SK-N-SH (cell line): ENCODE results near the gene PEX10. TPM values are rescaled to one million over a fixed set of nuclear protein-coding genes. Genes with fewer than 3 reads are reported as not detected.

ENCODE experiments used
- CTCF ChIA-PET: fragments of 300-600, 350-600 bp; formaldehyde crosslinking; extraction: SDS; loops from one replicate; lab custom pipeline; 2021; lab: Yijun Ruan, JAX
- POLR2A ChIA-PET: fragments of 350-600 bp; sonication (Branson Sonifier 250); formaldehyde crosslinking; extraction: SDS; loops from one replicate; lab custom pipeline; 2020; ENCODE audit warnings: antibody characterized with exemption, inconsistent platforms; lab: Yijun Ruan, JAX
- DNase-seq: peaks from one replicate; pipeline ENCODE4 v3.0.0; 2012
- H2AFZ ChIP-seq: fragments of 200-600 bp; sonication (generic); 2 replicates; pipeline ENCODE4 v1.8.1; 2016; ENCODE audit warnings: antibody characterized with exemption, mild to moderate bottlenecking, low read depth
- H3F3A ChIP-seq: fragments of 200-600 bp; sonication (generic); replicated peaks from 2 replicates; pipeline ENCODE3; 2016; ENCODE audit warnings: antibody characterized with exemption, mild to moderate bottlenecking; ENCODE audit not compliant: insufficient read depth
- H3K27ac ChIP-seq, 2 experiments: fragments of 200-500 bp in 1 of 2; fragments of 200-600 bp in 1 of 2; sonication (Bioruptor generic) in 1 of 2; sonication (generic), shearing (Covaris generic) in 1 of 2; 2 replicates each; pipeline versions ENCODE4 v1.5.1 to v1.6.1; 2014 to 2016; ENCODE audit warnings: low read depth in 2 of 2, inconsistent platforms in 1 of 2, low read length in 1 of 2, mild to moderate bottlenecking in 1 of 2, mixed read lengths in 1 of 2
- H3K27me3 ChIP-seq: fragments of 200-600 bp; sonication (generic), shearing (Covaris generic); 2 replicates; pipeline ENCODE4 v1.6.1; 2016; ENCODE audit warnings: mixed run types; ENCODE audit not compliant: insufficient read depth
- H3K36me3 ChIP-seq, 2 experiments: fragments of 200-500 bp in 1 of 2; fragments of 200-600 bp in 1 of 2; sonication (Bioruptor generic) in 1 of 2; sonication (generic) in 1 of 2; replicated peaks in 1 of 2; 2 replicates each; pipeline versions ENCODE3 to v1.5.1; 2014 to 2016; ENCODE audit warnings: low read length in 1 of 2, mild to moderate bottlenecking in 1 of 2; ENCODE audit not compliant: insufficient read depth in 2 of 2, control insufficient read depth in 1 of 2
- H3K4me1 ChIP-seq, 2 experiments: fragments of 200-500 bp in 1 of 2; fragments of 200-600 bp in 1 of 2; sonication (Bioruptor generic) in 1 of 2; sonication (generic), shearing (Covaris generic) in 1 of 2; 2 replicates each; pipeline versions ENCODE4 v1.5.1 to v1.6.1; 2014 to 2016; ENCODE audit warnings: low read depth in 1 of 2, low read length in 1 of 2, mixed run types in 1 of 2; ENCODE audit not compliant: insufficient read depth in 2 of 2, control insufficient read depth in 1 of 2
- H3K4me2 ChIP-seq: fragments of 200-600 bp; sonication (generic), shearing (Covaris generic); 2 replicates; pipeline ENCODE4 v1.6.1; 2017; ENCODE audit warnings: mixed run types
- H3K4me3 ChIP-seq, 2 experiments: fragments of 200-500 bp in 1 of 2; fragments of 200-600 bp in 1 of 2; sonication (Bioruptor generic) in 1 of 2; sonication (generic), shearing (Covaris generic) in 1 of 2; 2 replicates each; pipeline versions ENCODE4 v1.5.1 to v1.8.1; 2014 to 2016; ENCODE audit warnings: low read depth in 2 of 2, inconsistent platforms in 1 of 2, low read length in 1 of 2, mild to moderate bottlenecking in 1 of 2, mixed read lengths in 1 of 2, moderate library complexity in 1 of 2
- H3K79me2 ChIP-seq: fragments of 200-600 bp; sonication (generic); 2 replicates; pipeline ENCODE4 v1.8.1; 2017; ENCODE audit warnings: mild to moderate bottlenecking; ENCODE audit not compliant: insufficient read depth
- H3K9ac ChIP-seq: fragments of 200-600 bp; sonication (generic); 2 replicates; pipeline ENCODE4 v1.6.1; 2017; ENCODE audit warnings: mixed run types
- H3K9me2 ChIP-seq: fragments of 200-600 bp; sonication (generic); 2 replicates; pipeline ENCODE4 v1.6.1; 2017; ENCODE audit warnings: mixed run types
- H3K9me3 ChIP-seq: fragments of 200-600 bp; sonication (generic); 2 replicates; pipeline ENCODE4 v1.6.1; 2017; ENCODE audit warnings: mixed run types, mild to moderate bottlenecking, moderate library complexity
- H4K20me1 ChIP-seq: fragments of 200-600 bp; sonication (generic); 2 replicates; pipeline ENCODE4 v1.6.1; 2017; ENCODE audit warnings: mild to moderate bottlenecking, mixed run types; ENCODE audit not compliant: insufficient read depth
- CHD2 ChIP-seq: fragments of 150-350 bp; IDR thresholded peaks from 2 replicates; pipeline ENCODE4 v1.6.1; 2018; ENCODE audit warnings: low read length; ENCODE audit not compliant: partially characterized antibody
- CTCF ChIP-seq: fragments of 200-600 bp; sonication (generic); IDR thresholded peaks from 2 replicates; pipeline ENCODE4 v1.6.1; 2017; ENCODE audit warnings: antibody characterized with exemption, mild to moderate bottlenecking, moderate library complexity
- EP300 ChIP-seq, 2 experiments: IDR thresholded peaks; 2 replicates each; pipeline versions ENCODE4 v1.4.0 to v1.6.1; 2012; ENCODE audit warnings: borderline replicate concordance in 1 of 2, low read depth in 1 of 2, low read length in 1 of 2
- GATA2 ChIP-seq: sonication (generic); formaldehyde crosslinking; IDR thresholded peaks from 2 replicates; pipeline ENCODE4 v1.5.0; 2020; ENCODE audit warnings: mild to moderate bottlenecking, missing genetic modification reagents
- JUND ChIP-seq: IDR thresholded peaks from 2 replicates; pipeline ENCODE4 v1.4.0; 2012
- NFIC ChIP-seq: IDR thresholded peaks from 2 replicates; pipeline ENCODE4 v1.4.0; 2012; ENCODE audit warnings: borderline replicate concordance
- RAD21 ChIP-seq: IDR thresholded peaks from 2 replicates; pipeline ENCODE4 v1.6.1; 2012; ENCODE audit warnings: mild to moderate bottlenecking, low read length
- SIN3A ChIP-seq: IDR thresholded peaks from 2 replicates; pipeline ENCODE4 v1.6.1; 2012; ENCODE audit warnings: low read depth, mild to moderate bottlenecking, low read length, moderate library complexity, borderline replicate concordance
- TEAD4 ChIP-seq: IDR thresholded peaks from 2 replicates; pipeline ENCODE4 v1.4.0; 2012; ENCODE audit warnings: mild to moderate bottlenecking, borderline replicate concordance; ENCODE audit not compliant: insufficient read depth
- USF1 ChIP-seq: IDR thresholded peaks from 2 replicates; pipeline ENCODE4 v1.4.0; 2012; ENCODE audit warnings: low read depth, borderline replicate concordance
- USF2 ChIP-seq: fragments of 150-350 bp; IDR thresholded peaks from 2 replicates; pipeline ENCODE4 v1.6.1; 2017; ENCODE audit warnings: antibody characterized with exemption, low read length, low read depth, borderline replicate concordance
- YY1 ChIP-seq: IDR thresholded peaks from 2 replicates; pipeline ENCODE4 v1.4.0; 2012; ENCODE audit warnings: low read depth, mild to moderate bottlenecking
- WGBS: methylation state at CpG from one replicate; pipeline ENCODE4 v1.1.6; 2017; ENCODE audit warnings: low lambda C conversion rate; 5-methylcytosine and 5-hydroxymethylcytosine counted together
- polyA plus RNA-seq, 3 experiments: library from polyadenylated mRNA; depleted of rRNA; stranded (reverse); fragments of >200 nt; gene quantifications; 2 replicates each; pipeline ENCODE4 v1.2.3, GENCODE V29; 2012

The PEX10 gene
- polyA plus RNA-seq, 1 of the 3 experiments (the other 2 are of a cell fraction) = 28.6 TPM

GRCh38 chr1:2417833-2418225 lies 5.5 kb upstream of the PEX10 start (continued):
- TF ChIP-seq CTCF (no peak), EP300 (IDR thresholded peaks at IDR 0.05; ENCODE audit: borderline replicate concordance in 1 of 2, low read depth in 1 of 2, low read length in 1 of 2) (no peak), YY1 (no peak), JUND (no peak)
- TF ChIP-seq, all 33 proteins: peak for 0

GRCh38 chr1:2417083-2417832 lies 4.9 kb upstream of the PEX10 start:
- DNase-seq = no peak
- no peaks in the 10 kb centered on the region for H3K79me2 ChIP-seq
- ChIA-PET POLR2A (interaction anchor here (1.1 kb wide), 1 partner anchor 17 kb away, joined by 4 read pairs; no protein-coding TSS in a partner anchor), CTCF (interaction anchor here (0.8 to 4.0 kb wide), 6 partner anchors 13 to 369 kb away, joined by 3 to 44 read pairs (median 8); partner anchors contain the start of gene FAAP20)
- no peaks in the 10 kb centered on the region for H3K9me3 ChIP-seq
- H3K36me3 ChIP-seq = no peaks in the 10 kb centered on the region
- H3K9me2 ChIP-seq = no peaks in the 10 kb centered on the region
- WGBS = 61% methylated on average over 3 of the region's 13 CpGs
- no peak overlapping the region for H3K4me2 ChIP-seq
- no peak overlapping the region for H3K4me3 ChIP-seq
- no peaks in the 10 kb centered on the region for H3F3A ChIP-seq
- H3K27ac ChIP-seq = no peak overlapping the region
- no peak overlapping the region for H3K9ac ChIP-seq
- TF ChIP-seq CTCF (no peak), USF1 (no peak), NFIC (no peak), CHD2 (no peak), TEAD4 (no peak), USF2 (no peak), RAD21 (no peak), GATA2 (CRISPR knock-in tag) (no peak), JUND (no peak), YY1 (no peak), SIN3A (no peak)
- TF ChIP-seq, all 33 proteins: peak for 0
- Histone ChIP-seq H3K27me3 (peaks cover 35% of the 10 kb centered on the region), H2AFZ (no peak overlapping the region), H3K4me1 (peaks cover 7 to 29% of the 10 kb centered on the region in 2 experiments; a peak in 1 of 4 replicates), H4K20me1 (no peaks in the 10 kb centered on the region)
